ENCODE results near the gene SH2D2A. TPM values are rescaled to one million over a fixed set of nuclear protein-coding genes. Genes with fewer than 3 reads are reported as not detected.

The SH2D2A gene
- total and polyA plus RNA-seq, 2 of the 4 experiments (the other 2 are of a cell fraction): not detected

GRCh38 chr1:156836892-156837291 is 20.2 kb upstream of the SH2D2A start:
- BruUV-seq (replicated peaks): no TSS peak
- no peak overlapping the region for H3K4me2 ChIP-seq (ENCODE audit: low read depth, low read length)
- H2AK5ac ChIP-seq (ENCODE audit: low read depth, low read length): no peak overlapping the region
- no peaks in the 10 kb centered on the region for H3K9me1 ChIP-seq (ENCODE audit: insufficient read depth, low read length)
- H3K9me3 ChIP-seq (ENCODE audit: control insufficient read depth, insufficient read depth, low read length): no peaks in the 10 kb centered on the region; the same call in 1 of the 2 replicates
- H3K9ac ChIP-seq (ENCODE audit: low read depth, low read length): no peak overlapping the region
- H2BK120ac ChIP-seq (ENCODE audit: low read depth, low read length): no peak overlapping the region
- ATAC-seq (ENCODE audit: low read depth) (no peak), DNase-seq (no peak)
- no peaks in the 10 kb centered on the region; the same call in 1 of the 2 replicates for H4K20me1 ChIP-seq (ENCODE audit: insufficient read depth, low read length)
- no peak overlapping the region for H2AK9ac ChIP-seq (replicated peaks; ENCODE audit: low read depth, low read length, poor library complexity)
- H2BK5ac ChIP-seq (ENCODE audit: low read depth, low read length, poor library complexity, severe bottlenecking): no peak overlapping the region
- H3K4ac ChIP-seq (ENCODE audit: low read depth, low read length): no peak overlapping the region
- intact Hi-C loops (cut with micrococcal nuclease) (no loop called here), in situ Hi-C loops (cut with MboI; ENCODE audit: low sequenced_read_pairs) (no loop called here), dilution Hi-C loops (cut with HindIII; ENCODE audit: low sequenced_read_pairs, unreplicated experiment) (no loop called here)
- ChIA-PET POLR2A (ENCODE audit: unreplicated experiment) (no interaction called here), CTCF (interaction anchor here (3.7 kb wide), 1 partner anchor 23 kb away, joined by 26 read pairs; the partner anchor contains the start of genes INSRR and NTRK1)
- H3K14ac ChIP-seq (replicated peaks; ENCODE audit: low read depth, low read length): no peak overlapping the region
- no peak overlapping the region; the same call in 1 of the 2 replicates for H3K56ac ChIP-seq (ENCODE audit: extremely low read depth, insufficient read depth, low read length)
- TF ChIP-seq SMC3 (IDR thresholded peaks at IDR 0.05; ENCODE audit: low read depth, low read length) (no peak), BHLHE40 (IDR thresholded peaks at IDR 0.05; ENCODE audit: low read depth, low read length) (no peak), RCOR1 (IDR thresholded peaks at IDR 0.05; ENCODE audit: insufficient replicate concordance, low read length) (no peak), ELK1 (IDR thresholded peaks at IDR 0.05; ENCODE audit: borderline replicate concordance, low read depth, low read length) (no peak), POLR2A (IDR thresholded peaks at IDR 0.05; ENCODE audit: low read depth, low read length) (no peak), CHD1 (IDR thresholded peaks at IDR 0.05; ENCODE audit: low read depth, low read length) (no peak), MAZ (IDR thresholded peaks at IDR 0.05; ENCODE audit: borderline replicate concordance, low read depth, low read length) (no peak), RAD21 (IDR thresholded peaks at IDR 0.05; ENCODE audit: low read length) (no peak)
- no peaks in the 10 kb centered on the region for H3K36me3 ChIP-seq (ENCODE audit: control insufficient read depth, insufficient read depth, low read length)
- H2BK20ac ChIP-seq (ENCODE audit: low read depth, low read length): no peak overlapping the region
- H3K27ac ChIP-seq (ENCODE audit: insufficient read depth, low read length): no peak overlapping the region
- no peak overlapping the region for H2AFZ ChIP-seq (replicated peaks; ENCODE audit: low read length, poor library complexity)
- 92% methylated on average over 3 of the region's 4 CpGs; no CpG with 5 or more reads in 1 of the 2 experiments for WGBS, 2 experiments (ENCODE audit: extremely low coverage in 2 of 2, insufficient read length in 1 of 2)
- no peak overlapping the region for H3K18ac ChIP-seq (ENCODE audit: low read depth, low read length)
- H3K4me3 ChIP-seq (ENCODE audit: insufficient read depth, low read depth, low read length): no peak overlapping the region
- H3K23ac ChIP-seq (ENCODE audit: low read depth, low read length): no peak overlapping the region
- H4K5ac ChIP-seq (ENCODE audit: low read depth, low read length): no peak overlapping the region
- no peak overlapping the region for H4K8ac ChIP-seq (ENCODE audit: low read depth in 2 of 2, low read length in 2 of 2)
- H3K27me3 ChIP-seq (ENCODE audit: control insufficient read depth, insufficient read depth, low read length): peaks cover 82% of the 10 kb centered on the region
- H3K79me1 ChIP-seq (ENCODE audit: low read depth in 1 of 2, low read length in 2 of 2): no peaks in the 10 kb centered on the region
- no peaks in the 10 kb centered on the region for H3K4me1 ChIP-seq (ENCODE audit: control insufficient read depth, insufficient read depth, low read length)
- H4K91ac ChIP-seq (ENCODE audit: insufficient read depth, low read depth, low read length): no peak overlapping the region
- H2BK15ac ChIP-seq (ENCODE audit: low read depth, low read length): no peak overlapping the region
